Stomach (tissue), 9 donors: ENCODE results near the gene VWF. TPM values are rescaled to one million over a fixed set of nuclear protein-coding genes. Genes with fewer than 3 reads are reported as not detected.
"Not testable (repeated sequence)": the region's sequence is repeated elsewhere in the genome, so short reads cannot be mapped to it uniquely, and the experiment has no call there.

ENCODE experiments used
- DNase-seq, 2 donors: peaks; one replicate each; pipeline versions ENCODE4 v3.0.0 to v3.0.0-alpha.2; 2013 to 2019
- H3K27ac ChIP-seq, 5 donors: fragments of 200-600 bp in 4 of 5; sonication (generic) in 4 of 5; one replicate each; pipeline ENCODE4 v1.5.1; 2013 to 2019; ENCODE audit warnings: mild to moderate bottlenecking in 1 of 5, moderate library complexity in 1 of 5
- H3K27me3 ChIP-seq, 3 donors: fragments of 200-600 bp; sonication (generic); one replicate each; pipeline ENCODE4 v1.5.1; 2017 to 2019; ENCODE audit warnings: mixed run types in 1 of 3
- H3K36me3 ChIP-seq, 4 donors: fragments of 200-600 bp; sonication (generic); 1 replicate in 3 of 4; 2 replicates in 1 of 4; pipeline ENCODE4 v1.5.1; 2016 to 2019
- H3K4me1 ChIP-seq, 4 donors: fragments of 200-600 bp; sonication (generic); one replicate each; pipeline ENCODE4 v1.5.1; 2016 to 2019
- H3K4me3 ChIP-seq, 4 donors: fragments of 200-600 bp; sonication (generic) in 3 of 4; one replicate each; pipeline ENCODE4 v1.5.1; 2016 to 2019; ENCODE audit warnings: mild to moderate bottlenecking in 1 of 4
- H3K9me3 ChIP-seq, 4 donors: fragments of 200-600 bp; sonication (generic); one replicate each; pipeline ENCODE4 v1.5.1; 2016 to 2019
- EP300 ChIP-seq: sonication (generic); formaldehyde crosslinking; IDR thresholded peaks from one replicate; pipeline ENCODE4 v1.6.1; 2017; ENCODE audit warnings: antibody characterized with exemption
- POLR2A ChIP-seq, 4 donors: fragments of 450-650 bp; IDR thresholded peaks; one replicate each; pipeline ENCODE4 v1.6.1; 2016; ENCODE audit warnings: antibody characterized with exemption in 4 of 4, control low read depth in 2 of 4, mild to moderate bottlenecking in 1 of 4, moderate library complexity in 1 of 4
- POLR2AphosphoS5 ChIP-seq, 3 donors: sonication (generic); formaldehyde crosslinking; IDR thresholded peaks; one replicate each; pipeline ENCODE4 v1.6.1; 2016; ENCODE audit warnings: antibody characterized with exemption in 3 of 3
- whole genome bisulfite sequencing, 5 donors: extraction: QIAGEN DNeasy Blood & Tissue Kit in 3 of 5; methylation state at CpG; one replicate each; pipeline versions ENCODE4 v1.1.5 to v1.1.7; 2013 to 2018; 5-methylcytosine and 5-hydroxymethylcytosine counted together
- intact Hi-C: fragments of 100-400 bp; cut with DNase I; formaldehyde crosslinking; loops from one replicate; pipeline ENCODE4 v1.15.1; 2023; ENCODE audit warnings: low total_unique reads
- polyA plus RNA-seq, 3 donors: library from polyadenylated mRNA; stranded (reverse); fragments of 200-250 nt; gene quantifications; one replicate each; pipeline ENCODE4 v1.2.3, GENCODE V29; 2013
- total RNA-seq, 5 donors: library from RNA; depleted of rRNA; stranded (reverse); fragments of >200 nt; gene quantifications; one replicate each; pipeline versions ENCODE4 v1.1.0 to v1.2.3, GENCODE V29; 2014 to 2016
- TF ChIP-seq, protein P1 (sequence below), 7 experiments: fragments of 450-650 bp in 4 of 7; fragments of 200-600 bp in 3 of 7; sonication (generic) in 3 of 7; IDR thresholded peaks; one replicate each; pipeline ENCODE4 v1.5.1; 2016 to 2019; ENCODE audit warnings: antibody characterized with exemption in 7 of 7, control low read depth in 2 of 7, mild to moderate bottlenecking in 1 of 7
- donor health status: healthy with polysubstance abuse.
- donor health status: Bipolar disorder and iron deficiency.
- donor health status: healthy.

The VWF gene
- total and polyA plus RNA-seq, 8 donors = 3.1 to 103 (median 50.2) TPM

DNA sequence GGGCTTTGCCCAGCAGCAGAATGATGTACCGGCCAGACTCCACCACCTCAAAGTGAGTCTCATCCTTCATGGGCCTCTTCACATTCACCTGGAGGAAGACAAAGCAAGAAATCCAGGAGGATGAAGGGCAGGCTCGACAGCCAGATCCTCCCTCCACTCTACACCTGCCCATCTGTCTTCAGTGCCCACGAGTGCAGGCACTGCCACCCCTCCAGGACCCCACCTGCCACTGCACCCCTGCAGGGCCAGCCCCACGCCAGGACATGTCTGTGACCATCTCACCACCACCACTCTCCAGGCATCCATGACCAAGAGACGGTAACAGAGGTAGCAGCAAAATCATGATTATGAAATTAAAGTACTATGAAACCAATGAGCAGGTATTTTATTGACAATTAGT, 95.1 kb downstream of the VWF start:
- Histone ChIP-seq H3K27ac (no peak overlapping the region), H3K27me3 (no peaks in the 10 kb centered on the region), H3K9me3 (peaks cover 0 to 8% (median 6%) of the 10 kb centered on the region in 4 donors), H3K36me3 (no peaks in the 10 kb centered on the region), H3K4me1 (no peaks in the 10 kb centered on the region), H3K4me3 (no peak overlapping the region)
- intact Hi-C loops = no loop called here
- no peak for DNase-seq
- WGBS, 5 donors = 80 to 93% (median 83%) methylated on average over 5 of the region's 5 CpGs
- TF ChIP-seq, protein P1, sequence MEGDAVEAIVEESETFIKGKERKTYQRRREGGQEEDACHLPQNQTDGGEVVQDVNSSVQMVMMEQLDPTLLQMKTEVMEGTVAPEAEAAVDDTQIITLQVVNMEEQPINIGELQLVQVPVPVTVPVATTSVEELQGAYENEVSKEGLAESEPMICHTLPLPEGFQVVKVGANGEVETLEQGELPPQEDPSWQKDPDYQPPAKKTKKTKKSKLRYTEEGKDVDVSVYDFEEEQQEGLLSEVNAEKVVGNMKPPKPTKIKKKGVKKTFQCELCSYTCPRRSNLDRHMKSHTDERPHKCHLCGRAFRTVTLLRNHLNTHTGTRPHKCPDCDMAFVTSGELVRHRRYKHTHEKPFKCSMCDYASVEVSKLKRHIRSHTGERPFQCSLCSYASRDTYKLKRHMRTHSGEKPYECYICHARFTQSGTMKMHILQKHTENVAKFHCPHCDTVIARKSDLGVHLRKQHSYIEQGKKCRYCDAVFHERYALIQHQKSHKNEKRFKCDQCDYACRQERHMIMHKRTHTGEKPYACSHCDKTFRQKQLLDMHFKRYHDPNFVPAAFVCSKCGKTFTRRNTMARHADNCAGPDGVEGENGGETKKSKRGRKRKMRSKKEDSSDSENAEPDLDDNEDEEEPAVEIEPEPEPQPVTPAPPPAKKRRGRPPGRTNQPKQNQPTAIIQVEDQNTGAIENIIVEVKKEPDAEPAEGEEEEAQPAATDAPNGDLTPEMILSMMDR (IDR thresholded peaks at IDR 0.05) = no peak
- no peak for TF ChIP-seq POLR2AphosphoS5 (IDR thresholded peaks at IDR 0.05)

DNA sequence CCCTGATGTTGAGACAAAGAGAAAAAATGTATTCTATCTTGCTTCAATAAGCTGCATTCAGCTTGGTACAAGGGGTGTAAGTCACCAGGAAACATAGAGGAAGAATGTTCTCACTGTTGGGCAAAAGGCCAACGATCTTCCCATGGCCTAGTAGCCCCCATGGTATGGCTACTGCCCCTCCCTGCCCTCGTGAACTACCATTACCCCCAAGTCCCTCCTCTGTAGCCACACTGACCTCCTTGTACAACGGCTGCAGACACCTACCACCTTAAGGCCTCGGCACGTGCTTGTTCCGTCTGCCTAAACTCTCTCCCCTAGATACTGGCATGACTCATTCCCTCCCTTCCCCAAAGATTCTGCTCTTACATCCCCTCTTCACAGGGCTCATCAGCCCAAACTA, 97.5 kb downstream of the VWF start:
- Histone ChIP-seq H3K4me3 (no peak overlapping the region), H3K27ac (no peak overlapping the region), H3K36me3 (no peaks in the 10 kb centered on the region), H3K27me3 (no peaks in the 10 kb centered on the region), H3K4me1 (no peaks in the 10 kb centered on the region), H3K9me3 (peaks cover 0 to 8% (median 6%) of the 10 kb centered on the region in 4 donors)
- intact Hi-C loops = no loop called here
- no peak for TF ChIP-seq POLR2A (IDR thresholded peaks at IDR 0.05)
- TF ChIP-seq POLR2AphosphoS5 (IDR thresholded peaks at IDR 0.05) = no peak
- no peak for TF ChIP-seq EP300
- TF ChIP-seq, protein P1 (IDR thresholded peaks at IDR 0.05) = no peak
- 71 to 79% (median 72%) methylated on average over 6 of the region's 6 CpGs for WGBS, 5 donors
- no peak for DNase-seq

DNA sequence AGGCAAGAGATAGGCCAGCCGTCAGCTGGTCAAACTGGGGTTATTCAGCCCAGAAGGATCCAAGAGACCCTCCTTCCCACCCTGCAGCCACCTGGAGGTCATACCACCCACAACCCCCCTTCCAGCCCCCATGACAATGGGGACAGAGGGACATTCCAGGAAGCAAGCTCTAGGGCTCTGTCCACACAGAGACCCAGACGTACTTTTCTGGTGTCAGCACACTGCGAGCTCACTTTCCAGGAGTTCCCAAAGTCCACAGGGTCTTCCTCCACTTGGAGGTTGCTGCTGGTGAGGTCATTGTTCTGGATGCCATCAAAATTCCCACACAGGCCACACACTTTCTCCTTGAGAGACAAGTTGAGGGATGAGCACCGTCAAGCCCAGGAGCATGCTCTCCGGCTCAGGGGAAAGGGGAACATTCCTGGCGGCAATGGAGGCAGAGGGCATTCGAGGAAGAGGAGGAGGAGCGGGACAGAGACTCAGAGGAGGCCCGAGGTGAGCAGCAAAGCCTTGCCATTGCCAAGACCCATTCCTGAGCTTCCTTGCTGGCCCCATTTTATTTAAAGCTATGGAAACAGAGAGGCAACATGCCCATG, 98.7 kb downstream of the VWF start:
- 76 to 92% (median 85%) methylated on average over 6 to 8 of the region's 9 CpGs for WGBS, 5 donors
- H3K4me1 ChIP-seq, DNase-seq, H3K36me3 ChIP-seq, H3K4me3 ChIP-seq, H3K9me3 ChIP-seq, H3K27me3 ChIP-seq, intact Hi-C loops, H3K27ac ChIP-seq: not testable (repeated sequence)

DNA sequence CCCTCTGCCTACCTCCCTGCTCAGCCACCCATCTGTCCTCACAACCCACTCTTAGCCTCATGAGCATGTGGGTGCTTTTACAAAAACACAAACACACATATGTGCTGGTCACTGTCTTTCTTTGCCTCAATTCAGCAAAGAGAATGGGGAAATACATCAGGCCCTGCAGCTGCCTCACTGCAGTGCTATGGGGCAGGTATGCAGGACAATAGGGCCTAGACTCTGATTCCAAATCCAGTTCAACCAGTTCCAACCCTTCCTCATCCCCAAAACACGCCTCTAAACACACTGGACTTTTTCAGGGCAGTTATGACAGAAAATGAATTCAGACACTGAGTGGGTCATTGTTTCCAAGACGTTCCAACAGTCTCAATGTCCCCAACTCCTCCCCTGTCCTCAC, 100.4 kb downstream of the VWF start:
- intact Hi-C loops = not testable (repeated sequence)
- WGBS, 5 donors = 40 to 67% (median 42%) methylated on average over 2 of the region's 2 CpGs

DNA sequence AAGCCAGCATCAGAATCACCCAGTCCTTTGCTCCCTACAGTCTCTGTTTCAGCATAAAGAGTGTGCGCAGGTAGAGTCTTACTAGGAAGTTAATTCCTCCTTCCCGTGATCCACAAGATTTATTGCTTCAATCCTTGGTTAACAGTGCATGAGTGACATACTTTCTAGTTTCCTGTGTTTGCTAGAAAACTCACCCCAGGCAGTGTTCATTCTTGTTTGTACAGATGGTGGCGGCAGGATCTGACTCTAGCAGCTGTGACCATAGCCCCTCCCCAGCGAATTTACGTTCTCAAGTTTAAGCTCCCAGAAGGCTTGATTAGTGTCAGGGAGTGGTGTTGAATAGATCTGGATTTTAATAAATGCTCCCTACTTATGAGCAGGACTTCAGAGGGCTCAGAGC, 103.5 kb downstream of the VWF start:
- intact Hi-C loops = no loop called here
- no peak for TF ChIP-seq EP300
- no peaks in the 10 kb centered on the region for H3K4me1 ChIP-seq
- no peak for DNase-seq
- no peaks in the 10 kb centered on the region for H3K9me3 ChIP-seq
- no peak overlapping the region for H3K27ac ChIP-seq
- no peaks in the 10 kb centered on the region for H3K27me3 ChIP-seq
- 38 to 62% (median 50%) methylated on average over 5 of the region's 5 CpGs for WGBS, 5 donors
- no peaks in the 10 kb centered on the region for H3K36me3 ChIP-seq
- H3K4me3 ChIP-seq = no peak overlapping the region

More for the DNA sequence above, 100.4 kb downstream of the VWF start:
- not testable (repeated sequence) for H3K36me3 ChIP-seq, H3K27me3 ChIP-seq, H3K9me3 ChIP-seq, H3K27ac ChIP-seq, H3K4me3 ChIP-seq, H3K4me1 ChIP-seq, DNase-seq

DNA sequence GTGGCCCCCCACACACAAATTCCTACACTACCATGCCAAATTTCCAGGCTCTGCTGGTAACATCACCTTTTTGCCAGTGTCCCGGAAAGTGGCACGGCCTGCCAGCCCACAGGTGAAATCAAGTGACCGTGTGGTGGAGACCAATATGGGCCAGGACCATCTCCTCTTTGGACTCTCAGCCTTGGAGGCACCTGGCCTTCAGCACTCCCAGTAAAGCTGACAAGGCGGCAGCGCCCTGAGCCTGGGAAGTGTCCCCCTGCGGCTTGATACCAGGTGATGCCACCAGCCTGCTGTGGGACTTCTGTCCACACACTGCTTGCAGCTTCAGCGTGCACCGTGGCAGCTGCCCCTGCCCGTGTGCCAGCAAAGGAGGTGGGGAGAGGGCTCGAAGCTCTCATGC, 104.0 kb downstream of the VWF start:
- DNase-seq, H3K4me1 ChIP-seq, H3K27ac ChIP-seq, H3K36me3 ChIP-seq, H3K4me3 ChIP-seq, H3K9me3 ChIP-seq, intact Hi-C loops, H3K27me3 ChIP-seq: not testable (repeated sequence)
- WGBS, 5 donors = 78 to 82% (median 81%) methylated on average over 8 to 10 of the region's 10 CpGs

DNA sequence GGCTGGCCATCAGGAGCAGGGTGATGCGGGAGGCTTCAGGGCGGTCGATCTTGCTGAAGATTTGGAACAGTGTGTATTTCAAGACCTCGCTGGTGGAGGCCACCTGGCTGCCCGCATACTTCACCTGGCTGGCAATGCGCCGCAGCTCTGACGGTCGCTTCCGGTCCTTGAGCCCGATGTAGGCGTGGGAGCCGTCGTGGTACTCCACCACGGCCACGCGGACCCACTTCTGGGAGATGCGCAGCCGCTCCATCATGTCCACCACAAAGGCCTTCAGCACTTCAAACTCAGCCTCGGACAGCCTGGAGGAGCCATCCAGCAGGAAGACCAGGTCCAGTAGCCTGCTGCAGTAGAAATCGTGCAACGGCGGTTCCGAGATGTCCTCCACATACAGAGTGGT, 105.2 kb downstream of the VWF start:
- H3K9me3 ChIP-seq, H3K36me3 ChIP-seq, H3K4me3 ChIP-seq, H3K4me1 ChIP-seq, intact Hi-C loops, H3K27me3 ChIP-seq, H3K27ac ChIP-seq, DNase-seq: not testable (repeated sequence)
- WGBS, 5 donors = 91 to 99% (median 97%) methylated on average over 20 to 24 of the region's 24 CpGs
